ENCODE results near the gene CNIH3.

Gene CNIH3

GRCh38 chr1:224739997-224740684 is 124.0 kb downstream of the CNIH3 start:
- no peak for DNase-seq (ENCODE audit: low read depth in 2 of 2, low spot score in 1 of 2)

GRCh38 chr1:224740685-224741052 is 124.6 kb downstream of the CNIH3 start:
- DNase-seq (ENCODE audit: low read depth in 2 of 2, low spot score in 1 of 2) = no peak

- no peak for DNase-seq (ENCODE audit: low read depth in 2 of 2, low spot score in 1 of 2)
These were observed 126.2 kb downstream of the CNIH3 start for GRCh38 chr1:224742349-224742748.

- no peak for DNase-seq (ENCODE audit: low read depth in 2 of 2, low spot score in 1 of 2)
These were observed 127.6 kb downstream of the CNIH3 start for GRCh38 chr1:224743608-224744164.

- no peak for DNase-seq (ENCODE audit: low read depth in 2 of 2, low spot score in 1 of 2)
These were observed 128.4 kb downstream of the CNIH3 start for GRCh38 chr1:224744521-224744920.

- DNase-seq (ENCODE audit: low read depth in 2 of 2, low spot score in 1 of 2) = no peak
These were observed 129.3 kb downstream of the CNIH3 start for GRCh38 chr1:224745394-224745793.

- no peak for DNase-seq (ENCODE audit: low read depth in 2 of 2, low spot score in 1 of 2)
These were observed 129.8 kb downstream of the CNIH3 start for GRCh38 chr1:224745924-224746323.

- no peak for DNase-seq (ENCODE audit: low read depth in 2 of 2, low spot score in 1 of 2)
These were observed 131.5 kb downstream of the CNIH3 start for GRCh38 chr1:224747578-224747977.

- DNase-seq (ENCODE audit: low read depth in 2 of 2, low spot score in 1 of 2) = no peak
These were observed 133.8 kb downstream of the CNIH3 start for GRCh38 chr1:224749916-224750315.

- DNase-seq (ENCODE audit: low read depth in 2 of 2, low spot score in 1 of 2) = no peak
These were observed 135.7 kb downstream of the CNIH3 start for GRCh38 chr1:224751624-224752311.

- no peak for DNase-seq (ENCODE audit: low read depth in 2 of 2, low spot score in 1 of 2)
These were observed 137.4 kb downstream of the CNIH3 start for GRCh38 chr1:224753491-224753890.

- DNase-seq (ENCODE audit: low read depth in 2 of 2, low spot score in 1 of 2) = no peak
These were observed 139.5 kb downstream of the CNIH3 start for GRCh38 chr1:224755586-224755985.

GRCh38 chr1:224757508-224757907 is 141.4 kb downstream of the CNIH3 start:
- no peak for DNase-seq (ENCODE audit: low read depth in 2 of 2, low spot score in 1 of 2)

- no peak for DNase-seq (ENCODE audit: low read depth in 2 of 2, low spot score in 1 of 2)
These were observed 143.0 kb downstream of the CNIH3 start for GRCh38 chr1:224759135-224759534.

GRCh38 chr1:224759681-224760091 is 143.6 kb downstream of the CNIH3 start:
- no peak for DNase-seq (ENCODE audit: low read depth in 2 of 2, low spot score in 1 of 2)

- no peak for DNase-seq (ENCODE audit: low read depth in 2 of 2, low spot score in 1 of 2)
These were observed 144.0 kb downstream of the CNIH3 start for GRCh38 chr1:224760163-224760562.

- DNase-seq (ENCODE audit: low read depth in 2 of 2, low spot score in 1 of 2) = no peak
These were observed 145.1 kb downstream of the CNIH3 start for GRCh38 chr1:224761245-224761644.

- no peak for DNase-seq (ENCODE audit: low read depth in 2 of 2, low spot score in 1 of 2)
These were observed 145.9 kb downstream of the CNIH3 start for GRCh38 chr1:224762046-224762445.

GRCh38 chr1:224762701-224763100 is 146.6 kb downstream of the CNIH3 start:
- no peak for DNase-seq (ENCODE audit: low read depth in 2 of 2, low spot score in 1 of 2)

GRCh38 chr1:224763126-224763775 is 147.1 kb downstream of the CNIH3 start:
- no peak for DNase-seq (ENCODE audit: low read depth in 2 of 2, low spot score in 1 of 2)

- DNase-seq (ENCODE audit: low read depth in 2 of 2, low spot score in 1 of 2) = no peak
These were observed 150.1 kb downstream of the CNIH3 start for GRCh38 chr1:224766266-224766665.

GRCh38 chr1:224767031-224767430 is 150.9 kb downstream of the CNIH3 start:
- DNase-seq (ENCODE audit: low read depth in 2 of 2, low spot score in 1 of 2) = no peak
